HG02938 (cell line): Measurements from ENCODE around the gene SHOX.
"Not testable (repeated sequence)": the region's sequence is repeated elsewhere in the genome, so short reads cannot be mapped to it uniquely, and the experiment has no call there.

Experiments
- ATAC-seq: cut with Tn5 transposase; IDR thresholded peaks from one replicate; pipeline ENCODE4 v1.9.1; 2021; ENCODE audit warnings: mild to moderate bottlenecking, moderate library complexity; ENCODE audit not compliant: unreplicated experiment

The SHOX gene

GRCh38 chrX:636981-637659 lies 6.5 kb downstream of the SHOX start:
- no peak for ATAC-seq

- no peak for ATAC-seq
Observed at GRCh38 chrX:637660-638481, 7.3 kb downstream of the SHOX start.

GRCh38 chrX:638482-639131 lies 8.0 kb downstream of the SHOX start:
- ATAC-seq, result no peak

- no peak for ATAC-seq
Observed at GRCh38 chrX:639151-639550, 8.6 kb downstream of the SHOX start.

GRCh38 chrX:640641-641040 lies 10.1 kb downstream of the SHOX start:
- ATAC-seq, result no peak

GRCh38 chrX:641671-642435 lies 11.3 kb downstream of the SHOX start:
- no peak for ATAC-seq

- ATAC-seq, result no peak
Observed at GRCh38 chrX:642436-643240, 12.0 kb downstream of the SHOX start.

- ATAC-seq, result no peak
Observed at GRCh38 chrX:643241-643595, 12.6 kb downstream of the SHOX start.

GRCh38 chrX:643911-644303 lies 13.3 kb downstream of the SHOX start:
- no peak for ATAC-seq

- no peak for ATAC-seq
Observed at GRCh38 chrX:644304-645281, 14.0 kb downstream of the SHOX start.

GRCh38 chrX:646228-646495 lies 15.6 kb downstream of the SHOX start:
- no peak for ATAC-seq

GRCh38 chrX:646796-647195 lies 16.2 kb downstream of the SHOX start:
- ATAC-seq, result no peak

- no peak for ATAC-seq
Observed at GRCh38 chrX:649166-649565, 18.6 kb downstream of the SHOX start.

- ATAC-seq, result no peak
Observed at GRCh38 chrX:650324-650723, 19.7 kb downstream of the SHOX start.

GRCh38 chrX:650811-651210 lies 20.2 kb downstream of the SHOX start:
- ATAC-seq, result no peak

GRCh38 chrX:651922-652321 lies 21.3 kb downstream of the SHOX start:
- not testable (repeated sequence) for ATAC-seq

- no peak for ATAC-seq
Observed at GRCh38 chrX:652341-652741, 21.8 kb downstream of the SHOX start.

GRCh38 chrX:653306-653705 lies 22.7 kb downstream of the SHOX start:
- ATAC-seq, result no peak

GRCh38 chrX:661154-661553 lies 30.6 kb downstream of the SHOX start:
- no peak for ATAC-seq

- ATAC-seq, result no peak
Observed at GRCh38 chrX:662126-662525, 31.5 kb downstream of the SHOX start.
